Fibroblast of pulmonary artery (primary cell): ENCODE results near the gene CASZ1.

ENCODE experiments used
- DNase-seq: peaks from one replicate; pipeline ENCODE4 v3.0.0-alpha.2; 2010; ENCODE audit warnings: low read depth
- H3K4me3 ChIP-seq: replicated peaks from 2 replicates; pipeline ENCODE4 v1.5.1; 2011; ENCODE audit warnings: low read depth, mild to moderate bottlenecking, control low read depth, low read length, moderate library complexity
- CTCF ChIP-seq: IDR thresholded peaks from 2 replicates; pipeline ENCODE4 v1.5.1; 2011; ENCODE audit warnings: mild to moderate bottlenecking, control low read depth, low read length, inconsistent platforms; ENCODE audit errors: missing control alignments

The CASZ1 gene

GRCh38 chr1:10669570-10669969, 126.9 kb downstream of the CASZ1 start:
- no peak overlapping the region for H3K4me3 ChIP-seq
- DNase-seq: no peak
- TF ChIP-seq CTCF: no peak

GRCh38 chr1:10667861-10668761, 128.3 kb downstream of the CASZ1 start:
- H3K4me3 ChIP-seq: no peak overlapping the region
- TF ChIP-seq CTCF: no peak
- DNase-seq: no peak

GRCh38 chr1:10665930-10666850, 130.3 kb downstream of the CASZ1 start:
- no peak overlapping the region for H3K4me3 ChIP-seq
- no peak for TF ChIP-seq CTCF
- no peak for DNase-seq

GRCh38 chr1:10665226-10665625, 131.2 kb downstream of the CASZ1 start:
- no peak for DNase-seq
- no peak overlapping the region for H3K4me3 ChIP-seq
- no peak for TF ChIP-seq CTCF

- TF ChIP-seq CTCF: no peak
- DNase-seq: no peak
- H3K4me3 ChIP-seq: no peak overlapping the region
Measured at GRCh38 chr1:10664251-10664650, 132.2 kb downstream of the CASZ1 start.

- peak; percentile 17 for DNase-seq
- no peak overlapping the region for H3K4me3 ChIP-seq
- TF ChIP-seq CTCF: no peak
Measured at GRCh38 chr1:10663678-10664035, 132.8 kb downstream of the CASZ1 start.
